Right lung (tissue), 5 donors: ENCODE data around the gene RAB19. TPM values are rescaled to one million over a fixed set of nuclear protein-coding genes. Genes with fewer than 3 reads are reported as not detected.
"Not testable (repeated sequence)": the region's sequence is repeated elsewhere in the genome, so short reads cannot be mapped to it uniquely, and the experiment has no call there.

Source experiments
- DNase-seq, 2 donors: peaks; one replicate each; pipeline ENCODE4 v3.0.0-alpha.2; 2013
- polyA plus RNA-seq, 5 donors: library from polyadenylated mRNA; unstranded; fragments of 120-200 nt; gene quantifications; one replicate each; pipeline versions ENCODE4 v1.2.1 to v1.2.3, GENCODE V29; 2013; ENCODE audit warnings: inconsistent platforms in 1 of 5, low replicate concordance in 1 of 5; ENCODE audit not compliant: insufficient read length in 5 of 5, insufficient read depth in 1 of 5

Gene RAB19
- polyA plus RNA-seq, 5 donors: 0.52 to 1.7 (median 1.1) TPM

- no peak for DNase-seq
Measured at GRCh38 chr7:140400381-140400780, 3.5 kb upstream of the RAB19 start.

- DNase-seq: no peak
Measured at GRCh38 chr7:140402178-140402835, 1.6 kb upstream of the RAB19 start.

- no peak for DNase-seq
Measured at GRCh38 chr7:140404565-140405065, 757 bp downstream of the RAB19 start.

GRCh38 chr7:140415361-140415760, 11.5 kb downstream of the RAB19 start:
- DNase-seq: no peak

- not testable (repeated sequence) for DNase-seq
Measured at GRCh38 chr7:140415816-140416215, 12.0 kb downstream of the RAB19 start.

- no peak for DNase-seq
Measured at GRCh38 chr7:140416560-140416959, 12.7 kb downstream of the RAB19 start.

- DNase-seq: no peak
Measured at GRCh38 chr7:140417456-140418155, 13.7 kb downstream of the RAB19 start.

- not testable (repeated sequence) for DNase-seq
Measured at GRCh38 chr7:140418156-140418472, 14.3 kb downstream of the RAB19 start.

- DNase-seq: no peak
Measured at GRCh38 chr7:140418653-140419052, 14.8 kb downstream of the RAB19 start.

GRCh38 chr7:140421521-140421920, 17.7 kb downstream of the RAB19 start:
- no peak for DNase-seq

- DNase-seq: no peak
Measured at GRCh38 chr7:140423501-140423900, 19.6 kb downstream of the RAB19 start.

- no peak for DNase-seq
Measured at GRCh38 chr7:140425718-140426117, 21.9 kb downstream of the RAB19 start.

- no peak for DNase-seq
Measured at GRCh38 chr7:140426130-140426529, 22.3 kb downstream of the RAB19 start.

- DNase-seq: no peak
Measured at GRCh38 chr7:140433396-140433795, 29.5 kb downstream of the RAB19 start.

- DNase-seq: peak in 1 of 2 donors; percentile 9
Measured at GRCh38 chr7:140435252-140435895, 31.5 kb downstream of the RAB19 start.

- no peak for DNase-seq
Measured at GRCh38 chr7:140439359-140439758, 35.5 kb downstream of the RAB19 start.

GRCh38 chr7:140440593-140440992, 36.7 kb downstream of the RAB19 start:
- no peak for DNase-seq

- DNase-seq: no peak
Measured at GRCh38 chr7:140441519-140441918, 37.7 kb downstream of the RAB19 start.

GRCh38 chr7:140446467-140446866, 42.6 kb downstream of the RAB19 start:
- no peak for DNase-seq

GRCh38 chr7:140447841-140448240, 44.0 kb downstream of the RAB19 start:
- DNase-seq: no peak

GRCh38 chr7:140448781-140449480, 45.1 kb downstream of the RAB19 start:
- DNase-seq: no peak

GRCh38 chr7:140451716-140452115, 47.9 kb downstream of the RAB19 start:
- no peak for DNase-seq
